GM18858 (cell line): ENCODE measurements around the gene DYRK1A.
"Not testable (repeated sequence)": the region's sequence is repeated elsewhere in the genome, so short reads cannot be mapped to it uniquely, and the experiment has no call there.

Experiments used
- ATAC-seq: cut with Tn5 transposase; IDR thresholded peaks from one replicate; pipeline ENCODE4 v1.9.1; 2021; ENCODE audit not compliant: unreplicated experiment

Gene DYRK1A

DNA sequence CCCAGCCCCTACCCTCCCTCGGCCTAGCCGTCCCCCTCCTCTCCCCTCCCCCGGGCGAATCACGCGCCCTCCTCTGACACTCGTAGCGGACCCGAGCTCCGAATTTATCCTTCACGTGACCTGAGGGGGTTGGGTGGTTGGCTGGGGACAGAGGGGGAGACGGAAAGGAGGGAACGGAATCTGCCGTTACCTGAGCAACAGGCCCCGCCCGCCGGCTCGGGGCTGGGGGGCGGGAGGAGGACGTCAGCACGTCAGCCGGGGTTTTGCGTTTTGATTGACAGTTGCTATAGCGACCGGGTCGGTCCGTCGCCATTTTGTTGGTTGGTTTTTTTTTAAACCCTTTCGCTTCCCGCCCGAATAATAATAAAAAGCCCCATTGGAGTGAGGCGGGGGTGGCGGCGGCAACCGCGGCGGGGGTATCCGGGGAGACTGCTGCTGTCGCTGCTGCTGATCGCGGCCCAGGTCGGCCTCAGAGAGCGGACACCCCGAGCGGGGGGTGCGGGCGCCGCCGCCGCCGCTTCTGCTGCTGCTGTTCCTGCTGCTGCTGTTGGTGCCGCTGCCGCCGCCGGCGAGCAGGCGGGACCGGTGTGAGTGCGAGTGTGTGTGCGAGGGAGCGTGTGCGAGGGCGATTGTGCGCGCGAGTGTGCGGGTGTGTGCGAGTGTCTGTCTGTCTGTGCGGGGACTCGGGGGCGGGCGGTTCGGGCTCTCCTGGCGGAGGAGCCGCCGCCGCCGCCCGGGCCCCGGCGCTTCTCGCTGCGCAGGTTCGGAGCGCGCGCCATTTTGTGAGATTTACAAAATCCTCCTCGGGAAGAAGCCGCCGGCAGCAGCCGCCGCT is at the start of gene DYRK1A:
TSS of gene DYRK1A (plus strand) at position 292 of the 835 bp plus-strand sequence. CDS start 53,602 bp downstream, outside the sequence.
- ATAC-seq: peak; percentile 47

GRCh38 chr21:37319551-37319950 is 47.0 kb upstream of the DYRK1A start:
- no peak for ATAC-seq

DNA sequence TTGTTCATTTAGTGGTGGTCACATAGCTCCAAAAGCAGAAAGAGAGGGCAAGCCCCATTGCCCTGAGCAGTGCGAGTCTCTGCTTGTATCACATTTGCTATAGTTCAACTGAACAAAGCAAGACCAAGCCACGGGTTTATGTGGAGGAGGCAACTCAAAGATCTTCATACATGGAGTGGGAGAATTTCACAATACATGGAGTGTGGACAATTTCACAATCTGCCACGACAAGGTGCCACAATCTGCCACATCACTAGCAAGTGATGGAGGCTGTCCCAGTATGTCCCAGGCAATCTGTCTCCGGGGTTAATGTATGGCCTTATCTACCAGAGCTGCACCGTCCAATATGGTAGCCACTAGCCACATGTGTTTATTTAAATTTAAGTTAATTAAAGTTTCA is 44.5 kb upstream of the DYRK1A start:
- no peak for ATAC-seq

- ATAC-seq: no peak
Measured at GRCh38 chr21:37324558-37324957, 42.0 kb upstream of the DYRK1A start.

GRCh38 chr21:37328147-37328546 is 38.4 kb upstream of the DYRK1A start:
- not testable (repeated sequence) for ATAC-seq

DNA sequence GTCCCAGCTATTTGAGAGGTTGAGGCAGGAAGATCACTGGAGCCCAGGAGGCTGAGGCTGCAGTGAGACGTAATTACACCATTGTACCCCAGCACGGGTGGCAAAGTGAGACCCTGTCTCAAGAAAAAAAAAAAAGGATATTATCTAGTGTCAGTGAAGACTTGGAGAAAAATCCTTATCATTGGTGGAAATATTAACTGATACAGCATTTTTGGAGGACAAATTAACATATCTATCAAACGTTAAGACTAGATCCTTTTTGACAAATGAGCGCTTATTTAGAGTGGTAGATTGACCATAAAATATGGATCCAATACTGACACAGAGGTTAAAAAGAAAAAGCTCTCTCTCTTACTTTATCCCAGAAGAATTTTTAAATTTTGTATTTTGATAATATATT is 35.2 kb upstream of the DYRK1A start:
- no peak for ATAC-seq

DNA sequence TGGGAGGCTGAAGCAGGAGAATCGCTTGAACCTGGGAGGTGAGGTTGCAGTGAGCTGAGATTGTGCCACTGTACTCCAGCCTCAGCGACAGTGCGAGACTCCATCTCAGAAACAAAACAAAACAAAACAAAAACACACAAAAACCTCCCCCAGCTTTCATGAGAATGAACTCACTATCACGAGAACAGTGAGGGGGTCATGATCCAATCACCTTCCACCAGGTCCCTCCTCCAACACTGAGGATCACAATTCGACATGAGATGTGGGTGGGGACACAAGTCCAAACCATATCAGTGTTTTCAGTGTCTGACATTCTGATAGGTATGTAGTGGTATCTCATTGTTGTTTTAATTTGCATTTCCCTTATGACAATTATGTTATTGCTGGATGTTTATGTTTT is 31.5 kb upstream of the DYRK1A start:
- ATAC-seq: no peak

DNA sequence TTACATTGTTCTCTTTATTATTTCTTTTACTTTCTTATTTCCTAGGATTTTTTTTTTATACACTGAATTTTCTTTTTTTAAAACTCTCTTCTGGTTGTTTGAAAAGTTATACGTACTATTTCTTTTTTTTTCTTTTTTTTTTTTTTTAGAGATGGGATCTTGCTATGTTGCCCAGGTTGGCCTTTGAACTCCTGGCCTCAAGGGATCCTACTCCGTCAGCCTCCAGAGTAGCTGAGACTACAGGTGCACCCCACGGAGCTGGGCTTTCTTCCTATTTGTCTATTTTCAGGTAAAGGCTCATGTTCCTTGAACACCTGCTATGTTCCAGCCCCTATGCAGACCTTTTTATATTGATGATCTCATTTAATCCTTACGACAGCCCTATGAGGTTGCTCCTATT is 29.4 kb upstream of the DYRK1A start:
- no peak for ATAC-seq

DNA sequence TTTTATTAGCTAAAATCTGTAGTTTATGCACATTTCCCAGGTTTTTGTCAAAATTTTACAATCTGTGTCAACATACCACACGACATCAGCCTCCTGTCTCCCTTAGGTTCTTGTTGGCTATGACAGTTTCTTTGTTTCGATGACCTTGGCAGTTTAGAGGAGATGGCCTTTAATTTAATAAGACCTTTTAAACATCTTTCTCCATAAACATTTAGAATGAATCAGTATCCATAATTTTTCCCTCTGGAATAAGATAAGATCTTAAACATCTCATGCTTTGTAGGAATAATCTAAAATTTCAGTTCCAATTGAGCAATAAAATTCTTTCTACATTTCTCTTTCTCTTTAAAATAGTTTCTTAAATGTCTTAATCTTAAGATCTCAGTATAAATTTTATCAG is 28.7 kb upstream of the DYRK1A start:
- no peak for ATAC-seq

DNA sequence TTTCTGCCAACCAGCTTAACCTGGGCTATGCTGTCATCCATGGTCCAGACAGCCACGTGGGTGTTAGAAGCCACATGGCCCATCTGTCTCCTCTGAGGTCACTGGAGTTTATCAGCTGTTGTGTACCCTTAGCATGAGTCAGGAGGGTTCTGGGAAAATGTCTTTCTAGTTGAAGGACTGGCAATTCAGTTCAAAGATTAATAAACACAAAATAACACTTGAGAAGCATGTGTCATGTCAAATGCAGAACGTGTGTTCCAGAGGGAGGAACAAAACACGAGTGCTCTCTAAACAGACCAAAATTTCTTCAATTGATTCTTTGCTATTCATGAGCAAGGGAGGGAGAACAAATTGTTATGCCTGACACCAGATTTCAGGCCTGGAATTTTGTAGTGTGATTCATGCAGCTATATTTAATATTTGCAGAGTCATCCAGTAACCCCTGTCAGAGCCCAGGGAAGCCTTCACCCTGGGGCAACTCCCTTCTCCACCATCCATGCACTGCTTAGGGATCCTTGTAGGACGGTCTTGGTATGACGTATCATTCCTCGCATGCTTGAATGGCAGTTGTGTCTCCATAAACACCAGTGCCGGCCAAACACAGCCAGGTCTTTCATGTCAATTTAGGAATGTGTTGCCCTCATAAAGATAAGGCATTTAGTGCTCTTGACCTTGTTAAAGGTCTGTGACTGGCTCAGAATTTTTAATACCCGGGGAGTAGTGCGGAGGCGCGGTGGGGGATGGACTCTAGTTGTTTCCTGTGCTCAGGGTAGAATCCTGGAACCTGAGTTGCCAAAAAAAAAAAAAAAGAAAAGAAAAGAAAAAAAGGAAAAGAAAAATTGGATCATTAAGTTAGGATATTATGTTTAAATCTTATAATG is 27.7 kb upstream of the DYRK1A start:
- no peak for ATAC-seq

- no peak for ATAC-seq
Measured at GRCh38 chr21:37339552-37339939, 27.0 kb upstream of the DYRK1A start.

DNA sequence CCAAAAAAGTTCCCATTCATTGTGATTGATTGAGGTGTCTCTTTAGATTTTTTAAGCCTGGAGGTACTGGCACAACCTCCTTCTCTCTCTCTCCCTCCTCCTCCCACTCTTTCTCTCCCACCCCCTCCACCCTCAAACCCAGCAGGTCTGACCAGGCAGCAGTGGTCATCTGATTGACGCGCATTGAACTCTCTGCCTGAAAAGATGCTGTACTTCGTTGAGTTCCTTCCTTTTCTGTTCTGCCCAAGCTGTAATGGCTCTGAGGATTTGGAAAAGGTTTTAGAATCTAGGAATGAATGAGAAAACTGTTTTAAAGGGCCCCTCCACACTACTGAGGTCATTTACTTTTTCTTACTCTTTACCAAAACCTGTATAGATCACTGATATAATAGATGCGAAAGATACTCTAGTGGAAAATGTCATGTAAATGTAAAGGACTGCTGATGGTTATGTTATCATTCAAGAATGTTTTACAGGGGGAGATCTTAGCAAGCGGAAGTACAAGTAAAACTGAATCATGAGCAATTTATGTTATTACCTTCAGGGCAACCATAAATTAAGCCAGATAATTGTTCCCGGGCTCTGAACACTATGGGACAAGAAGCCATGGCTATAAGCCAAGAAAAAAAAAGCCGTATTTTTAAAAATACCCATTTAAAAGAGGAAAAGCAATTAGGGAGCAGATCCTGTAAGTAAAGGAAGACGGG is 25.2 kb upstream of the DYRK1A start:
- ATAC-seq: no peak

- no peak for ATAC-seq
Measured at GRCh38 chr21:37342046-37342632, 24.4 kb upstream of the DYRK1A start.

- ATAC-seq: no peak
Measured at GRCh38 chr21:37346841-37347430, 19.6 kb upstream of the DYRK1A start.

DNA sequence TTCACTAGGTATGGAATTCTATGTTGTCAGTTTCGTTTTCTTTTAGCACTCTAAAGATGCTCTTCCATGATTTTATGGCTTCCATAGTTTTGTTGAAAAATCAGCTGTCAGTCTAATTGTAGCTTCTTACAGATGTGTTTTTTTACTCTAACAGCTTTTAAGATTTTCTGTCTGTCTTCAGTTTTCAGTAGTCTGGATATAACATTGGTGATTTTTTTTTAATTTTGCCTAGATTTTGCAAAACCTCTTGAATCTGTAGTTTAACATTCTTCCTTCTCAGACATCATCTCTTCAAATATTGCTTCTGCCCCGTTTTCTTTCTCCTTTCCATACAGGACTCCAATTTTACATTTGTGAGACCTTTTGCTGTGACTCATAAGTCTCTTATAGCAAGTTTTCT is 17.9 kb upstream of the DYRK1A start:
- no peak for ATAC-seq

DNA sequence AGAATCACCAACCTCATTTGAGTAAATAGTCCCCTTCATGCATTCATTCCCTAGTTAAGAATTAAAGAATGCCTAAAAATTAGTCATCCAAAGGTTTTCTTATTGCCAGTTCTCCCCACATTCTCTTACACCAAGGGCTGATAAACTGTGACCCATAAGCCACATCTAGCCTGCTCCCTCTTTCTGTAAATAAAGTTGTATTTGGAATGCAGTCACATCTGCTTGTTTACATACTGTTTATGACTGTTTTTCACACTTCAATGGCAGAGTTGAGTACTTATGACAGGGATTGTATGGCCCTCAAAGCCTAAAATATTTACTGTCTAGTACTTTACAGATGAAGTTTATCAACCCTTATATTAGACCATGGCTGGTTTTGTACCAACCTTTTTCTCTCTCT is 16.1 kb upstream of the DYRK1A start:
- ATAC-seq: no peak

DNA sequence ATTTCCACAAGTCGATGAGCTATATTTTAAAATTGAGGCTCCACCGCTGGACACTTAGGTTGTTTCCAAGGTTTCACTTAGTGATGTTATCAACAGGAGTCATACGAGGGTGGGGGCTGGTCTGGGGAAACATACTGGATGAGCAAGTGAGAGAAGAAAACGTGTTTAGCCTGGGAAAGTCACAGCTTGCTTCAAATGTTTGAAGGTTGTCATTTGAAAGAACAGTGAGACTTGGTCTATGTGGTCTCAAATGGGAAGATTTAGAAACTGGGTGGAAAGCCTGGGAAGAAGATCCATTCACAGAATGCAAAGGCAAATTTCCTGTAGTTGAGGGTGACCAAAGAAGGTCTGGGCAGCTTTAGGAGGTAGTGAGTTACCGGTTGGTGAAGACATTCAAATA is 9.9 kb upstream of the DYRK1A start:
- no peak for ATAC-seq

GRCh38 chr21:37357691-37358090 is 8.9 kb upstream of the DYRK1A start:
- ATAC-seq: no peak

DNA sequence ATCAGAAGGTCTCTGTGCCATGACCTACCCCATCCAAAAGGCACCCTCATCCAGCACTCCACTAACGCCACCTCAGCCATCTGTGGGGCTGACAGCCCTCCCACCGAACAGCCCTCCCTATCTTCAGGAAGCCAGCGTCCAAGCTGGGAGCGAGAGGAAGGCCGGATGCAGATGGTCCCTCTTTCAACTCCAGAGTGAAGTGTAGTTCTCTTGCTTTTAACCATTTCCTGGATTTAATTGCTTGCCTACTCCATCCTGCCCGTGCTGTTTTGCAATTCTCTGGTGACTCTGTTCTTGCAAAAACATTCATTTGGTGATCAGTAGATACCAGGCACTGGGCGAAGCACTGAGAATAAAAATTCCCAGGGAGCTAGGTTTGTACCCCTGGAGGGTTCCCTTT is 8.2 kb upstream of the DYRK1A start:
- ATAC-seq: no peak

GRCh38 chr21:37363936-37364335 is 2.6 kb upstream of the DYRK1A start:
- no peak for ATAC-seq

GRCh38 chr21:37364722-37365121 is 1.9 kb upstream of the DYRK1A start:
- ATAC-seq: no peak
